ENCODE measurements around the gene OTUD3. TPM values are rescaled to one million over a fixed set of nuclear protein-coding genes. Genes with fewer than 3 reads are reported as not detected.
A peak's percentile ranks its signal among the peaks of the same experiment; 100 is the strongest.

OTUD3 gene
- total and polyA plus RNA-seq, 2 of the 13 experiments (the other 11 are each of a cell fraction or from before 2014, with no cell fraction given), result 5.2 to 7.5 TPM

- TF ChIP-seq ZNF777 (CRISPR knock-in tag; IDR thresholded peaks at IDR 0.05) (peak; percentile 68; the same call in 1 of the 2 replicates), REXO4 (CRISPR knock-in tag; IDR thresholded peaks at IDR 0.05; ENCODE audit: borderline replicate concordance) (no peak), ZNF235 (CRISPR knock-in tag; IDR thresholded peaks at IDR 0.05; ENCODE audit: borderline replicate concordance) (peak; percentile 86; the same call in 1 of the 2 replicates), MTF1 (CRISPR knock-in tag; IDR thresholded peaks at IDR 0.05) (no peak), TIGD3 (CRISPR knock-in tag; IDR thresholded peaks at IDR 0.05; ENCODE audit: borderline replicate concordance) (no peak), ZNF234 (CRISPR knock-in tag; conservative IDR thresholded peaks at IDR 0.05) (no peak; the same call in 1 of the 2 replicates), NBN (conservative IDR thresholded peaks at IDR 0.05) (no peak), DMTF1 (CRISPR knock-in tag; IDR thresholded peaks at IDR 0.05) (no peak), TARDBP (CRISPR knock-in tag; IDR thresholded peaks at IDR 0.05) (peak; percentile 76), IRF9 (CRISPR knock-in tag; IDR thresholded peaks at IDR 0.05; ENCODE audit: borderline replicate concordance) (peak; percentile 77; the same call in 1 of the 2 replicates), FOXA1 (IDR thresholded peaks at IDR 0.05) (no peak), FOXA1 (CRISPR knock-in tag; IDR thresholded peaks at IDR 0.05) (no peak), MED1 (CRISPR knock-in tag; IDR thresholded peaks at IDR 0.05) (no peak), KDM2A (CRISPR knock-in tag; IDR thresholded peaks at IDR 0.05; ENCODE audit: borderline replicate concordance, low read depth) (peak; percentile 77; the same call in 1 of the 2 replicates), SALL2 (CRISPR knock-in tag; IDR thresholded peaks at IDR 0.05) (peak; percentile 71; the same call in 1 of the 2 replicates), ZNF33A (CRISPR knock-in tag; IDR thresholded peaks at IDR 0.05; ENCODE audit: borderline replicate concordance) (no peak), CHD4 (IDR thresholded peaks at IDR 0.05; ENCODE audit: borderline replicate concordance, low read length) (no peak), SSRP1 (CRISPR knock-in tag; IDR thresholded peaks at IDR 0.05) (no peak), ZFYVE20 (CRISPR knock-in tag; IDR thresholded peaks at IDR 0.05; ENCODE audit: borderline replicate concordance, low read depth) (no peak), HIVEP1 (CRISPR knock-in tag; IDR thresholded peaks at IDR 0.05) (0 out of 2 replicates have a peak, but pooled peaks have one; percentile 14), NPAS2 (CRISPR knock-in tag; IDR thresholded peaks at IDR 0.05; ENCODE audit: borderline replicate concordance) (no peak), ATF2 (CRISPR knock-in tag; IDR thresholded peaks at IDR 0.05) (peak; percentile 72; the same call in 1 of the 2 replicates)
Measured at GRCh38 chr1:19882111-19883071, at the start of gene OTUD3 (continued).
